HAP-1 (cell line): ENCODE results near the gene WDR7.
A peak's percentile ranks its signal among the peaks of the same experiment; 100 is the strongest.

Experiments
- DNase-seq, 2 experiments: peaks; one replicate each; pipeline ENCODE4 v3.0.0-alpha.2; 2016 to 2020; ENCODE audit warnings: low spot score in 2 of 2
- H3K27me3 ChIP-seq: fragments of 250-450 bp; sonication (Bioruptor Pico); 2 replicates; pipeline ENCODE4 v1.5.1; 2020; ENCODE audit warnings: low read depth, mild to moderate bottlenecking, moderate library complexity
- H3K36me3 ChIP-seq: fragments of 250-450 bp; sonication (Bioruptor Pico); replicated peaks from 2 replicates; pipeline ENCODE4 v1.5.1; 2020; ENCODE audit warnings: mild to moderate bottlenecking
- H3K4me1 ChIP-seq: fragments of 250-450 bp; sonication (Bioruptor Pico); 2 replicates; pipeline ENCODE4 v1.5.1; 2020; ENCODE audit warnings: mild to moderate bottlenecking
- H3K4me3 ChIP-seq: fragments of 250-450 bp; sonication (Bioruptor Pico); 2 replicates; pipeline ENCODE4 v1.5.1; 2020; ENCODE audit warnings: mild to moderate bottlenecking, moderate library complexity
- H3K9me3 ChIP-seq: fragments of 250-450 bp; sonication (Bioruptor Pico); 2 replicates; pipeline ENCODE4 v1.5.1; 2020; ENCODE audit warnings: mild to moderate bottlenecking, moderate library complexity
- in situ Hi-C: fragments of 300-500 bp; cut with MboI; formaldehyde crosslinking; loops from 3 replicates; pipeline ENCODE4 v1.14.3; 2020; ENCODE audit warnings: low sequenced_read_pairs, inconsistent platforms, mixed read lengths

Gene WDR7

GRCh38 chr18:56812674-56813073, 161.5 kb downstream of the WDR7 start:
- in situ Hi-C loops = no loop called here
- Histone ChIP-seq H3K36me3 (no peaks in the 10 kb centered on the region), H3K9me3 (no peaks in the 10 kb centered on the region), H3K27me3 (no peaks in the 10 kb centered on the region), H3K4me1 (no peaks in the 10 kb centered on the region), H3K4me3 (no peak overlapping the region)
- no peak for DNase-seq

- in situ Hi-C loops = no loop called here
- Histone ChIP-seq H3K4me3 (no peak overlapping the region), H3K4me1 (no peaks in the 10 kb centered on the region), H3K36me3 (no peaks in the 10 kb centered on the region), H3K27me3 (no peaks in the 10 kb centered on the region), H3K9me3 (no peaks in the 10 kb centered on the region)
- no peak for DNase-seq
Observed at GRCh38 chr18:56815926-56816325, 164.8 kb downstream of the WDR7 start.

- no peak for DNase-seq
- Histone ChIP-seq H3K36me3 (no peaks in the 10 kb centered on the region), H3K9me3 (no peaks in the 10 kb centered on the region), H3K4me3 (no peak overlapping the region), H3K4me1 (no peaks in the 10 kb centered on the region), H3K27me3 (no peaks in the 10 kb centered on the region)
- in situ Hi-C loops = no loop called here
Observed at GRCh38 chr18:56823986-56824565, 172.9 kb downstream of the WDR7 start.

- no peaks in the 10 kb centered on the region for H3K9me3 ChIP-seq
- no peaks in the 10 kb centered on the region for H3K36me3 ChIP-seq
- H3K4me3 ChIP-seq = no peak overlapping the region
- no peaks in the 10 kb centered on the region for H3K4me1 ChIP-seq
- H3K27me3 ChIP-seq = no peaks in the 10 kb centered on the region
- in situ Hi-C loops = no loop called here
- DNase-seq = no peak
Observed at GRCh38 chr18:56825321-56825720, 174.2 kb downstream of the WDR7 start.

- no peaks in the 10 kb centered on the region for H3K36me3 ChIP-seq
- in situ Hi-C loops = no loop called here
- DNase-seq = no peak
- no peaks in the 10 kb centered on the region for H3K4me1 ChIP-seq
- no peak overlapping the region for H3K4me3 ChIP-seq
- no peaks in the 10 kb centered on the region for H3K27me3 ChIP-seq
- H3K9me3 ChIP-seq = no peaks in the 10 kb centered on the region
Observed at GRCh38 chr18:56825878-56826277, 174.7 kb downstream of the WDR7 start.

GRCh38 chr18:56831988-56832387, 180.8 kb downstream of the WDR7 start:
- Histone ChIP-seq H3K4me3 (no peak overlapping the region), H3K4me1 (peaks cover 4% of the 10 kb centered on the region; the same call in 1 of the 2 replicates), H3K27me3 (no peaks in the 10 kb centered on the region), H3K36me3 (no peaks in the 10 kb centered on the region), H3K9me3 (no peaks in the 10 kb centered on the region)
- in situ Hi-C loops = no loop called here
- no peak for DNase-seq

- in situ Hi-C loops = no loop called here
- no peak overlapping the region for H3K4me3 ChIP-seq
- no peaks in the 10 kb centered on the region for H3K36me3 ChIP-seq
- H3K4me1 ChIP-seq = peaks cover 7% of the 10 kb centered on the region; the same call in 1 of the 2 replicates
- H3K27me3 ChIP-seq = no peaks in the 10 kb centered on the region
- no peak for DNase-seq
- H3K9me3 ChIP-seq = no peaks in the 10 kb centered on the region
Observed at GRCh38 chr18:56835331-56835730, 184.2 kb downstream of the WDR7 start.

- in situ Hi-C loops = no loop called here
- no peak overlapping the region for H3K4me3 ChIP-seq
- no peaks in the 10 kb centered on the region for H3K27me3 ChIP-seq
- no peaks in the 10 kb centered on the region for H3K36me3 ChIP-seq
- no peaks in the 10 kb centered on the region for H3K9me3 ChIP-seq
- H3K4me1 ChIP-seq = peaks cover 7% of the 10 kb centered on the region; the same call in 1 of the 2 replicates
- DNase-seq = no peak
Observed at GRCh38 chr18:56836173-56836572, 185.0 kb downstream of the WDR7 start.

GRCh38 chr18:56841836-56842235, 190.7 kb downstream of the WDR7 start:
- in situ Hi-C loops = no loop called here
- Histone ChIP-seq H3K27me3 (no peaks in the 10 kb centered on the region), H3K9me3 (no peaks in the 10 kb centered on the region), H3K4me3 (no peak overlapping the region), H3K36me3 (no peaks in the 10 kb centered on the region), H3K4me1 (peaks cover 4% of the 10 kb centered on the region; the same call in 1 of the 2 replicates)
- no peak for DNase-seq

- in situ Hi-C loops = no loop called here
- Histone ChIP-seq H3K36me3 (no peaks in the 10 kb centered on the region), H3K9me3 (no peaks in the 10 kb centered on the region), H3K4me3 (no peak overlapping the region), H3K27me3 (no peaks in the 10 kb centered on the region), H3K4me1 (no peaks in the 10 kb centered on the region)
- no peak for DNase-seq
Observed at GRCh38 chr18:56843241-56843640, 192.1 kb downstream of the WDR7 start.

GRCh38 chr18:56844556-56844955, 193.4 kb downstream of the WDR7 start:
- no peak for DNase-seq
- H3K4me3 ChIP-seq = no peak overlapping the region
- in situ Hi-C loops = no loop called here
- no peaks in the 10 kb centered on the region for H3K36me3 ChIP-seq
- no peaks in the 10 kb centered on the region for H3K4me1 ChIP-seq
- no peaks in the 10 kb centered on the region for H3K27me3 ChIP-seq
- no peaks in the 10 kb centered on the region for H3K9me3 ChIP-seq

GRCh38 chr18:56851774-56852173, 200.6 kb downstream of the WDR7 start:
- Histone ChIP-seq H3K4me3 (no peak overlapping the region), H3K36me3 (no peaks in the 10 kb centered on the region), H3K9me3 (no peaks in the 10 kb centered on the region), H3K27me3 (no peaks in the 10 kb centered on the region), H3K4me1 (no peaks in the 10 kb centered on the region)
- DNase-seq = no peak
- in situ Hi-C loops = no loop called here

GRCh38 chr18:56853961-56854360, 202.8 kb downstream of the WDR7 start:
- in situ Hi-C loops = no loop called here
- DNase-seq = no peak
- Histone ChIP-seq H3K27me3 (no peaks in the 10 kb centered on the region), H3K4me1 (no peaks in the 10 kb centered on the region), H3K9me3 (no peaks in the 10 kb centered on the region), H3K36me3 (no peaks in the 10 kb centered on the region), H3K4me3 (no peak overlapping the region)

GRCh38 chr18:56861244-56861643, 210.1 kb downstream of the WDR7 start:
- Histone ChIP-seq H3K36me3 (no peaks in the 10 kb centered on the region), H3K9me3 (no peaks in the 10 kb centered on the region), H3K4me3 (no peak overlapping the region), H3K27me3 (no peaks in the 10 kb centered on the region), H3K4me1 (peaks cover 6% of the 10 kb centered on the region)
- DNase-seq = peak; percentile 54 to 86
- in situ Hi-C loops = no loop called here

GRCh38 chr18:56869189-56869777, 218.1 kb downstream of the WDR7 start:
- H3K9me3 ChIP-seq = no peaks in the 10 kb centered on the region
- H3K36me3 ChIP-seq = no peaks in the 10 kb centered on the region
- no peak overlapping the region for H3K4me3 ChIP-seq
- in situ Hi-C loops = no loop called here
- peaks cover 10% of the 10 kb centered on the region; the same call in 1 of the 2 replicates for H3K4me1 ChIP-seq
- peak; percentile 16 to 62 for DNase-seq
- no peaks in the 10 kb centered on the region for H3K27me3 ChIP-seq
